ENCODE results near the gene DSTN.

DNA sequence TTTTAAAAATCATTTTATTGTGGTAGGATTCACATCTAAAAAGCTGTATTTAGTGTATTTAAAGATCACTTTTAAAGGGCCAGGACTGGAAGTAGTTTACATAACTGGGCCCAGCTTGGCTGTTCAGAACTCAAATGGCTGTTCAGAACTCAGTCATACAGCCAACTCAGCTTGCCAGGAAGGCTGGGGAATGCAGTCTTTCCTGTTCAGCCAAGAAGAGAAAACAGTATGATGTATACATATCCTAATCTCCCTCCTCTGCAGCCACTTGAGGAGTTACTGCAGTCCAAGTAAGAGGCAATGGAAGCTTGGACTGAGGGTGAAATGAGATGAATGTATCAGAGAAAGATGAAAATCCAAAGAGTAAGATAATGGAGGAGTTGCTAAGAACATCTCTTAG is 24.6 kb downstream of the DSTN start:
- no peak for TF ChIP-seq POLR2A (IDR thresholded peaks at IDR 0.05; ENCODE audit: low read depth, low read length)
- no peak for TF ChIP-seq POLR2AphosphoS5 (IDR thresholded peaks at IDR 0.05; ENCODE audit: low read depth, low read length)
- TF ChIP-seq TAF1 (IDR thresholded peaks at IDR 0.05; ENCODE audit: borderline replicate concordance, low read depth, low read length) = no peak
